C4-2B (cell line): ENCODE measurements around the gene METRN.

Source experiments
- CTCF ChIP-seq: fragments of 450-650 bp; conservative IDR thresholded peaks from 2 replicates; pipeline ENCODE4 v1.5.1; 2017; ENCODE audit warnings: mild to moderate bottlenecking
- ZFX ChIP-seq: fragments of 450-650 bp; IDR thresholded peaks from 2 replicates; pipeline ENCODE4 v1.6.1; 2017

- TF ChIP-seq CTCF (no peak), ZFX (no peak)
These were observed 15.8 kb upstream of the METRN start for GRCh38 chr16:698911-699671.
